Heart left ventricle (tissue), 13 donors: ENCODE measurements around the gene RNF121.
"Not testable (repeated sequence)": the region's sequence is repeated elsewhere in the genome, so short reads cannot be mapped to it uniquely, and the experiment has no call there.

Source experiments
- CTCF ChIP-seq, 12 donors: fragments of 200-600 bp; sonication (generic) in 4 of 12; IDR thresholded peaks; one replicate each; pipeline versions ENCODE4 v1.5.0 to v1.8.0; 2018 to 2022; ENCODE audit warnings: antibody characterized with exemption in 12 of 12, mild to moderate bottlenecking in 5 of 12
- POLR2A ChIP-seq, 2 donors: fragments of 450-650 bp; IDR thresholded peaks; one replicate each; pipeline ENCODE4 v1.6.1; 2017; ENCODE audit warnings: antibody characterized with exemption in 2 of 2, mild to moderate bottlenecking in 2 of 2, moderate library complexity in 2 of 2
- donor health status: ischemic (EF 13 %, LVEDD 7.1; RV severe dilation, severe dysfunction).
- donor health status: DM: no; HTN: yes; CAD: no.
- donor health status: DM: no; HTN: no; CAD: no.
- donor health status: ischemic (EF 25% LVEDD 6.9; RV normal size, moderate dysfunction).
- donor health status: ischemic (EF 25% LVEDD 5.7; RV mildly dilated, moderate dysfunction).
- donor health status: ischemic (EF 35%, LVEDD 5.7; RV mildly dilated, moderate dysfunction).
- donor health status: nonischemic (EF 11% LVEDD 7.7; RV severe dilation, severe dysfunction).
- donor health status: DM: yes; HTN: yes; CAD: no.
- donor health status: PGD.
- donor health status: ischemic (EF 29% LVEDD 5.4; RV normal size, mild dysfunction).
- donor health status: nonischemic (EF 23%, LVEDD 6.1; RV moderate dilation, normal function).

GRCh38 chr11:71911986-71912340 lies 16.9 kb upstream of the RNF121 start:
- TF ChIP-seq CTCF, POLR2A (IDR thresholded peaks at IDR 0.05): not testable (repeated sequence)
